Measurements from ENCODE around the gene TADA1.

TADA1 gene

GRCh38 chr1:166827426-166827825 lies 48.6 kb downstream of the TADA1 start:
- no peak overlapping the region for H3K27ac ChIP-seq
- TF ChIP-seq CTCF (conservative IDR thresholded peaks at IDR 0.05) = no peak

GRCh38 chr1:166822385-166822784 lies 53.7 kb downstream of the TADA1 start:
- H3K27ac ChIP-seq = no peak overlapping the region
- peak; percentile 35; the same call in 1 of the 2 replicates for TF ChIP-seq CTCF (conservative IDR thresholded peaks at IDR 0.05)

GRCh38 chr1:166819974-166820373 lies 56.1 kb downstream of the TADA1 start:
- TF ChIP-seq CTCF (conservative IDR thresholded peaks at IDR 0.05) = no peak
- no peak overlapping the region for H3K27ac ChIP-seq

GRCh38 chr1:166814611-166815010 lies 61.5 kb downstream of the TADA1 start:
- H3K27ac ChIP-seq = no peak overlapping the region
- no peak for TF ChIP-seq CTCF (conservative IDR thresholded peaks at IDR 0.05)

GRCh38 chr1:166813508-166814223 lies 62.4 kb downstream of the TADA1 start:
- peak overlapping the region; percentile 63 for H3K27ac ChIP-seq
- peak; percentile 55 for TF ChIP-seq CTCF (conservative IDR thresholded peaks at IDR 0.05)

GRCh38 chr1:166811691-166812090 lies 64.4 kb downstream of the TADA1 start:
- no peak for TF ChIP-seq CTCF (conservative IDR thresholded peaks at IDR 0.05)
- no peak overlapping the region for H3K27ac ChIP-seq

GRCh38 chr1:166808952-166809351 lies 67.1 kb downstream of the TADA1 start:
- TF ChIP-seq CTCF (conservative IDR thresholded peaks at IDR 0.05) = no peak
- H3K27ac ChIP-seq = no peak overlapping the region

Measured in VCaP (cell line).